ENCODE data around the gene OR3A3.
"Not testable (repeated sequence)": the region's sequence is repeated elsewhere in the genome, so short reads cannot be mapped to it uniquely, and the experiment has no call there.

The OR3A3 gene

DNA sequence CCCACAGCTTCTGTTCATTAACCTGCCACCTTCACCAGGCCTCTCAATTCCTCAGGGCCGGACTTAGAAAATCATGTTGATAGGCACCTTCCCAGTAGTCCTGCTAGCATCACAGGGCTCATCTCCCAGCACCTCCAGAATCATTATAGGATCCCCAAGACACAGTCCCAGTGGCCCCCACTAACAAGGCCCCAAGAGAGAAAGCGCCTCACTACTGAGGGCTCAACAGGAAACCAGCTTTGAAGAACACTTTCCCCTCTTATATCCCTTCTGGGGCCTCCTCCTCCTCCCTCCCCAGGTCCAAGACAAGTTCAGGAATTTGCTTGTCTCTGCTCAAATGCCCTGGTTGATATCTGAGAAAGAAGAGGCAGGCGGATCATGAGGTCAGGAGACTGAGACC is at the start of gene OR3A3:
Gene OR3A3, plus strand, starts transcription at position 301 of the 400 bp plus-strand sequence.
- TF ChIP-seq CTCF (IDR thresholded peaks at IDR 0.05; ENCODE audit: low read depth, low read length): no peak
- no peak within 1 kb of the TSS for H3K4me3 ChIP-seq (ENCODE audit: low read depth, low read length)
- no peaks in the 10 kb centered on the region for H3K36me3 ChIP-seq
- H3K9me3 ChIP-seq (ENCODE audit: severe bottlenecking): peaks cover 15% of the 10 kb centered on the region
- DNase-seq: no peak
- peaks cover 44% of the 10 kb centered on the region for H3K27me3 ChIP-seq (ENCODE audit: insufficient read depth, low read depth, severe bottlenecking)
- no peak within 1 kb of the TSS for H3K27ac ChIP-seq

- H3K9me3 ChIP-seq (ENCODE audit: severe bottlenecking); H3K27ac ChIP-seq; DNase-seq; H3K36me3 ChIP-seq; H3K4me3 ChIP-seq (ENCODE audit: low read depth, low read length): not testable (repeated sequence)
- H3K27me3 ChIP-seq (ENCODE audit: insufficient read depth, low read depth, severe bottlenecking): peaks cover 13% of the 10 kb centered on the region
Measured at GRCh38 chr17:3371167-3371566, 40.0 kb upstream of the OR3A3 start.

- no peaks in the 10 kb centered on the region for H3K9me3 ChIP-seq (ENCODE audit: severe bottlenecking)
Measured at GRCh38 chr17:3378321-3378720, 32.8 kb upstream of the OR3A3 start.

DNA sequence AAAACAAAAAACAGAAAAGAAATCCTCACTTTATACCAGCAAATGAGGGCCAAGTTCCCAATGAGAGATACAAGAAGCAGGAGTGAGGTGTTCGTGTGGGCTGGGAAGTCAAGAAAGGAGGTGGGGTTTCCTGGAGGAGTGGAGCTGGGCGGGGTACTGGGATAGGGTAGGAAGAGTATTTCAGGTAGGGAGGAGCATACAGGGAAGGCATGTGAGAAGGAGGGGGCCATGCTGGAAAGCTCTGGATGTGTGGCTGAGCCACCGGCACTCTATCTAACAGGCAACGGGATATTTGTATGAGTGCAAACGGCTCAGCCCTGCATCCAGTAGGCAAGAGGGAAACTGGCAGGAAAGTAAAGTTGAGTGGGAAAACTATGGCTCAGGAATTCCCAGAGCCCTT is 29.2 kb upstream of the OR3A3 start:
- no peak for DNase-seq
- Histone ChIP-seq H3K27me3 (ENCODE audit: insufficient read depth, low read depth, severe bottlenecking) (peaks cover 76% of the 10 kb centered on the region), H3K9me3 (ENCODE audit: severe bottlenecking) (no peaks in the 10 kb centered on the region), H3K4me3 (ENCODE audit: low read depth, low read length) (no peak overlapping the region), H3K36me3 (no peaks in the 10 kb centered on the region), H3K27ac (no peak overlapping the region)
- no peak for TF ChIP-seq CTCF (IDR thresholded peaks at IDR 0.05; ENCODE audit: low read depth, low read length)

More at GRCh38 chr17:3378321-3378720, 32.8 kb upstream of the OR3A3 start:
- DNase-seq: no peak
- no peak overlapping the region for H3K4me3 ChIP-seq (ENCODE audit: low read depth, low read length)
- H3K27ac ChIP-seq: no peak overlapping the region
- H3K27me3 ChIP-seq (ENCODE audit: insufficient read depth, low read depth, severe bottlenecking): peaks cover 57% of the 10 kb centered on the region
- no peaks in the 10 kb centered on the region for H3K36me3 ChIP-seq
- no peak for TF ChIP-seq CTCF (IDR thresholded peaks at IDR 0.05; ENCODE audit: low read depth, low read length)

DNA sequence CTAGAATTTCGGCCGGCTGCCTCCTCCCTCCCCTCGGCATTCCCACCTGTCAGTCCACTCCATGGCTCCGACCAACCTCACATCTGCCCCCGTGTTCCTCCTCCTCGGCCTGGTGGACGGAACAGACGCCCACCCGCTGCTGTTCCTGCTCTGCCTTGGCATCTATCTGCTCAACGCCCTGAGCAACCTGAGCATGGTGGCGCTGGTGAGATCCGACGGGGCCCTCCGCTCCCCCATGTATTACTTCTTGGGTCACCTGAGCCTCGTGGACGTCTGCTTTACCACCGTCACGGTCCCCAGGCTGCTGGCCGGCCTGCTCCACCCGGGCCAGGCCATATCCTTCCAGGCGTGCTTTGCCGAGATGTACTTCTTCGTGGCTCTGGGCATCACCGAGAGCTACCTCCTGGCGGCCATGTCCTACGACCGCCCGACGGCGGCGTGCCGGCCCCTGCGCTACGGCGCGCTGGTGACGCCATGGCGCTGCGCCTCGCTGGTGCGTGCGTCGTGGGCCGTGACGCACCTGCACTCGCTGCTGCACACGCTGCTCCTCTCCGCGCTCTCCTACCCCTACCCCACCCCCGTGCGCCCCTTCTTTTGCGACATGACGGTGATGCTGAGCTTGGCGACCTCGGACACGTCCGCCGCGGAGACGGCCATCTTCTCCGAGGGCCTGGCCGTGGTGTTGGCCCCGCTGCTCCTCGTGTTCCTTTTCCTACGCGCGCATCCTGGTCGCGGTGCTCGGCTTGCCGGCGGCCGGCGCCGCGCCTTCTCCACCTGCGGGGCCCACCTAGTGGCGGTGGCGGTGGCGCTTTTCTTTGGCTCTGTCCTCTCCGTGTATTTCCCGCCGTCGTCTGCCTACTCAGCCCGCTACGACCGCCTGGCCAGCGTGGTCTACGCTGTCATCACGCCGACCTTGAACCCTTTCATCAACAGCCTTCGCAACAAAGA is 25.0 kb upstream of the OR3A3 start, which contains the start of gene OR3A2:
Gene OR3A2, minus strand, starts transcription at position 440 of the 948 bp plus-strand sequence.
- TF ChIP-seq CTCF (IDR thresholded peaks at IDR 0.05; ENCODE audit: low read depth, low read length): no peak

GRCh38 chr17:3389791-3390190 is 21.4 kb upstream of the OR3A3 start:
- H3K27ac ChIP-seq: no peak overlapping the region
- DNase-seq: no peak
- no peak overlapping the region for H3K4me3 ChIP-seq (ENCODE audit: low read depth, low read length)
- no peaks in the 10 kb centered on the region for H3K36me3 ChIP-seq
- no peak for TF ChIP-seq CTCF (IDR thresholded peaks at IDR 0.05; ENCODE audit: low read depth, low read length)
- peaks cover 2% of the 10 kb centered on the region for H3K9me3 ChIP-seq (ENCODE audit: severe bottlenecking)
- peaks cover 31% of the 10 kb centered on the region for H3K27me3 ChIP-seq (ENCODE audit: insufficient read depth, low read depth, severe bottlenecking)

More for the DNA sequence above, 25.0 kb upstream of the OR3A3 start, which contains the start of gene OR3A2:
- peaks cover 59% of the 10 kb centered on the region for H3K27me3 ChIP-seq (ENCODE audit: insufficient read depth, low read depth, severe bottlenecking)
- H3K27ac ChIP-seq: no peak within 1 kb of the TSS
- no peak within 1 kb of the TSS for H3K4me3 ChIP-seq (ENCODE audit: low read depth, low read length)
- H3K36me3 ChIP-seq: no peaks in the 10 kb centered on the region
- H3K9me3 ChIP-seq (ENCODE audit: severe bottlenecking): no peaks in the 10 kb centered on the region
- no peak for DNase-seq

DNA sequence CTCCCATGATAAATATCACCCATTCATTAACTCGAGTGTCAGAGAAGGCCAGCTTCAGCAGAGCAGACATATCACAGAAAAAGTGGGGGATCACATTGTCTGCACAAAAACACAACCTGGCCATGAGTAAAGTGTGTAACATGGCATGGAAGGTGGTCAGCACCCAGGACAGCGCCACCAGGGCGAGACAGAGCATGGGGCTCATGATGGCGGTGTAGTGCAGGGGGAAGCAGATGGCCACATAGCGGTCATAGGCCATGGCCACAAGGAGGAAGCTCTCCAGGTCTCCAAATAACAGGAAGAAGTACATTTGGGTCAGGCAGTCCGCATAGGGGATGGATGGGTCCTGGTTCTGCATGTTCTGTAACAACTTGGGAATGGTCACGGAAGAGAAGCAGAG is 13.4 kb upstream of the OR3A3 start:
- not testable (repeated sequence) for H3K9me3 ChIP-seq (ENCODE audit: severe bottlenecking); DNase-seq
- peaks cover 48% of the 10 kb centered on the region for H3K27me3 ChIP-seq (ENCODE audit: insufficient read depth, low read depth, severe bottlenecking)

More for the DNA sequence above, 13.4 kb upstream of the OR3A3 start:
- H3K4me3 ChIP-seq (ENCODE audit: low read depth, low read length); H3K27ac ChIP-seq; H3K36me3 ChIP-seq: not testable (repeated sequence)

Measured in WERI-Rb-1 (cell line).